ENCODE measurements around the gene UBL7. TPM values are rescaled to one million over a fixed set of nuclear protein-coding genes. Genes with fewer than 3 reads are reported as not detected.

The UBL7 gene
- total RNA-seq, 1 donor from 2014 or later, result 53.7 TPM

DNA sequence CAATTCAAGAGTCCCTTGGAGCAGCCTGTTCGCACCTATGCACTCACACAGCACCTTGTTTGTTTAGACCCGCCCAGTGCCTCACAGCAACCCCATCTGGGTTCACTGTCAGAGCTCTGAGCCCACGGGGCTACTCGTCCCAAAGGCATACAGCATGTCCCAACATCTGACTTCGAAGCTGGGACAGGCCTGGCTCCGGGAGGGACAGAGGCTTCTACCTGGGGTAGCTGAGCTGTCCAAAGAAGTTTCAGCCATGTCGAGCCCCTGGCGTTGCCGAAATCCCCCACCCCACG is 64.9 kb downstream of the UBL7 start:
- peaks cover 7% of the 10 kb centered on the region for H3K4me1 Mint-ChIP-seq (ENCODE audit: low read depth)
- H3K27ac Mint-ChIP-seq, result no peak overlapping the region
- no peaks in the 10 kb centered on the region for H3K9me3 Mint-ChIP-seq (ENCODE audit: low read depth)
- H3K4me3 Mint-ChIP-seq (ENCODE audit: low read depth), result no peak overlapping the region
- H3K27me3 Mint-ChIP-seq, result peaks cover 33% of the 10 kb centered on the region
- TF ChIP-seq, protein P1, sequence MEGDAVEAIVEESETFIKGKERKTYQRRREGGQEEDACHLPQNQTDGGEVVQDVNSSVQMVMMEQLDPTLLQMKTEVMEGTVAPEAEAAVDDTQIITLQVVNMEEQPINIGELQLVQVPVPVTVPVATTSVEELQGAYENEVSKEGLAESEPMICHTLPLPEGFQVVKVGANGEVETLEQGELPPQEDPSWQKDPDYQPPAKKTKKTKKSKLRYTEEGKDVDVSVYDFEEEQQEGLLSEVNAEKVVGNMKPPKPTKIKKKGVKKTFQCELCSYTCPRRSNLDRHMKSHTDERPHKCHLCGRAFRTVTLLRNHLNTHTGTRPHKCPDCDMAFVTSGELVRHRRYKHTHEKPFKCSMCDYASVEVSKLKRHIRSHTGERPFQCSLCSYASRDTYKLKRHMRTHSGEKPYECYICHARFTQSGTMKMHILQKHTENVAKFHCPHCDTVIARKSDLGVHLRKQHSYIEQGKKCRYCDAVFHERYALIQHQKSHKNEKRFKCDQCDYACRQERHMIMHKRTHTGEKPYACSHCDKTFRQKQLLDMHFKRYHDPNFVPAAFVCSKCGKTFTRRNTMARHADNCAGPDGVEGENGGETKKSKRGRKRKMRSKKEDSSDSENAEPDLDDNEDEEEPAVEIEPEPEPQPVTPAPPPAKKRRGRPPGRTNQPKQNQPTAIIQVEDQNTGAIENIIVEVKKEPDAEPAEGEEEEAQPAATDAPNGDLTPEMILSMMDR (IDR thresholded peaks at IDR 0.05; ENCODE audit: unreplicated experiment), result no peak
- no peaks in the 10 kb centered on the region for H3K36me3 Mint-ChIP-seq (ENCODE audit: insufficient read depth)
- no peak for DNase-seq (ENCODE audit: low spot score, unreplicated experiment)

Small RNA genes lying within 50 kb of the gene (microRNA-seq; reads per million reads assigned to microRNA genes)
- gene MIR6881 (ENCODE audit: borderline number of aligned reads, unreplicated experiment), result not detected

Other genes with a start within 250 kb of the UBL7 start
- 0.84 and 2.0 TPM in 2 replicates for gene CCDC33, start 224.8 kb downstream of the UBL7 start, total RNA-seq
- 1.6 and 2.0 TPM in 2 replicates for gene CYP11A1, start 93.5 kb downstream of the UBL7 start, total RNA-seq
- 1.9 and 2.6 TPM in 2 replicates for gene SEMA7A, start 27.2 kb downstream of the UBL7 start, total RNA-seq
- 77.2 and 81.9 TPM in 2 replicates for gene ARID3B, start 80.1 kb upstream of the UBL7 start, total RNA-seq
- 74.5 and 76.0 TPM in 2 replicates for gene CLK3, start 154.7 kb upstream of the UBL7 start, total RNA-seq
- 61.6 and 62.6 TPM in 2 replicates for gene EDC3, start 234.9 kb upstream of the UBL7 start, total RNA-seq

All from progenitor cell of endocrine pancreas (in vitro differentiated cells).